ENCODE data around the gene TSHZ2. TPM values are rescaled to one million over a fixed set of nuclear protein-coding genes. Genes with fewer than 3 reads are reported as not detected.
"Not testable (repeated sequence)": the region's sequence is repeated elsewhere in the genome, so short reads cannot be mapped to it uniquely, and the experiment has no call there.

The TSHZ2 gene
- polyA plus RNA-seq, 1 donor from 2014 or later = 4.6 TPM

- no peak overlapping the region for H3K4me2 ChIP-seq (ENCODE audit: low read length)
- H3K4me3 ChIP-seq (ENCODE audit: low read length) = no peak overlapping the region
- H3K36me3 ChIP-seq (ENCODE audit: insufficient read depth, low read length) = no peaks in the 10 kb centered on the region
- no peak overlapping the region for H2AFZ ChIP-seq (ENCODE audit: low read depth, low read length)
- no peaks in the 10 kb centered on the region for H3K9me2 ChIP-seq (ENCODE audit: insufficient read depth, low read length)
- H3K27me3 ChIP-seq (ENCODE audit: insufficient read depth, low read depth, low read length) = no peaks in the 10 kb centered on the region
- no peak overlapping the region for H3K9ac ChIP-seq (ENCODE audit: low read length)
- TF ChIP-seq, protein P1, sequence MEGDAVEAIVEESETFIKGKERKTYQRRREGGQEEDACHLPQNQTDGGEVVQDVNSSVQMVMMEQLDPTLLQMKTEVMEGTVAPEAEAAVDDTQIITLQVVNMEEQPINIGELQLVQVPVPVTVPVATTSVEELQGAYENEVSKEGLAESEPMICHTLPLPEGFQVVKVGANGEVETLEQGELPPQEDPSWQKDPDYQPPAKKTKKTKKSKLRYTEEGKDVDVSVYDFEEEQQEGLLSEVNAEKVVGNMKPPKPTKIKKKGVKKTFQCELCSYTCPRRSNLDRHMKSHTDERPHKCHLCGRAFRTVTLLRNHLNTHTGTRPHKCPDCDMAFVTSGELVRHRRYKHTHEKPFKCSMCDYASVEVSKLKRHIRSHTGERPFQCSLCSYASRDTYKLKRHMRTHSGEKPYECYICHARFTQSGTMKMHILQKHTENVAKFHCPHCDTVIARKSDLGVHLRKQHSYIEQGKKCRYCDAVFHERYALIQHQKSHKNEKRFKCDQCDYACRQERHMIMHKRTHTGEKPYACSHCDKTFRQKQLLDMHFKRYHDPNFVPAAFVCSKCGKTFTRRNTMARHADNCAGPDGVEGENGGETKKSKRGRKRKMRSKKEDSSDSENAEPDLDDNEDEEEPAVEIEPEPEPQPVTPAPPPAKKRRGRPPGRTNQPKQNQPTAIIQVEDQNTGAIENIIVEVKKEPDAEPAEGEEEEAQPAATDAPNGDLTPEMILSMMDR (IDR thresholded peaks at IDR 0.05; ENCODE audit: poor library complexity, severe bottlenecking) = no peak
- TF ChIP-seq TAF1 (IDR thresholded peaks at IDR 0.05; ENCODE audit: low read depth) = no peak
- no peak overlapping the region for H3K27ac ChIP-seq (ENCODE audit: low read length)
- H3K9me3 ChIP-seq (ENCODE audit: low read length) = no peaks in the 10 kb centered on the region
- H3K79me2 ChIP-seq (replicated peaks; ENCODE audit: insufficient read depth, low read length) = no peaks in the 10 kb centered on the region
- no peaks in the 10 kb centered on the region for H4K20me1 ChIP-seq (ENCODE audit: insufficient read depth)
- no peaks in the 10 kb centered on the region for H3F3A ChIP-seq (ENCODE audit: insufficient read depth, low read length, poor library complexity, severe bottlenecking)
Observed at GRCh38 chr20:53535878-53536277, 563.7 kb downstream of the TSHZ2 start.

GRCh38 chr20:53536382-53536781, 564.2 kb downstream of the TSHZ2 start:
- not testable (repeated sequence) for H4K20me1 ChIP-seq (ENCODE audit: insufficient read depth); H2AFZ ChIP-seq (ENCODE audit: low read depth, low read length); H3K9me3 ChIP-seq (ENCODE audit: low read length); H3F3A ChIP-seq (ENCODE audit: insufficient read depth, low read length, poor library complexity, severe bottlenecking); H3K27me3 ChIP-seq (ENCODE audit: insufficient read depth, low read depth, low read length); H3K27ac ChIP-seq (ENCODE audit: low read length); H3K9me2 ChIP-seq (ENCODE audit: insufficient read depth, low read length); H3K36me3 ChIP-seq (ENCODE audit: insufficient read depth, low read length); H3K9ac ChIP-seq (ENCODE audit: low read length); H3K4me2 ChIP-seq (ENCODE audit: low read length); H3K79me2 ChIP-seq (replicated peaks; ENCODE audit: insufficient read depth, low read length); H3K4me3 ChIP-seq (ENCODE audit: low read length)

GRCh38 chr20:53539516-53539915, 567.4 kb downstream of the TSHZ2 start:
- H3F3A ChIP-seq (ENCODE audit: insufficient read depth, low read length, poor library complexity, severe bottlenecking) = no peaks in the 10 kb centered on the region
- H3K27me3 ChIP-seq (ENCODE audit: insufficient read depth, low read depth, low read length) = no peaks in the 10 kb centered on the region
- H4K20me1 ChIP-seq (ENCODE audit: insufficient read depth) = no peaks in the 10 kb centered on the region
- no peaks in the 10 kb centered on the region for H3K36me3 ChIP-seq (ENCODE audit: insufficient read depth, low read length)
- no peak overlapping the region for H3K9ac ChIP-seq (ENCODE audit: low read length)
- H3K4me3 ChIP-seq (ENCODE audit: low read length) = no peak overlapping the region
- H3K9me2 ChIP-seq (ENCODE audit: insufficient read depth, low read length) = no peaks in the 10 kb centered on the region
- no peak overlapping the region for H3K4me2 ChIP-seq (ENCODE audit: low read length)
- no peak overlapping the region for H2AFZ ChIP-seq (ENCODE audit: low read depth, low read length)
- no peaks in the 10 kb centered on the region for H3K9me3 ChIP-seq (ENCODE audit: low read length)
- no peak for TF ChIP-seq POLR2AphosphoS5 (IDR thresholded peaks at IDR 0.05)
- TF ChIP-seq, protein P1 (IDR thresholded peaks at IDR 0.05; ENCODE audit: poor library complexity, severe bottlenecking) = no peak
- no peak for TF ChIP-seq RAD21 (conservative IDR thresholded peaks at IDR 0.05)
- H3K79me2 ChIP-seq (replicated peaks; ENCODE audit: insufficient read depth, low read length) = no peaks in the 10 kb centered on the region
- no peak overlapping the region for H3K27ac ChIP-seq (ENCODE audit: low read length)

Small RNA genes within 50 kb of the gene (small RNA-seq; reads per million reads assigned to genes)
- 0 to 1.2 (median 0) reads per million in 3 experiments for gene RF00019
